ENCODE results near the gene SPIRE2.

Gene SPIRE2

GRCh38 chr16:89829630-89830437, 1.6 kb downstream of the SPIRE2 start:
- TF ChIP-seq, protein P1, sequence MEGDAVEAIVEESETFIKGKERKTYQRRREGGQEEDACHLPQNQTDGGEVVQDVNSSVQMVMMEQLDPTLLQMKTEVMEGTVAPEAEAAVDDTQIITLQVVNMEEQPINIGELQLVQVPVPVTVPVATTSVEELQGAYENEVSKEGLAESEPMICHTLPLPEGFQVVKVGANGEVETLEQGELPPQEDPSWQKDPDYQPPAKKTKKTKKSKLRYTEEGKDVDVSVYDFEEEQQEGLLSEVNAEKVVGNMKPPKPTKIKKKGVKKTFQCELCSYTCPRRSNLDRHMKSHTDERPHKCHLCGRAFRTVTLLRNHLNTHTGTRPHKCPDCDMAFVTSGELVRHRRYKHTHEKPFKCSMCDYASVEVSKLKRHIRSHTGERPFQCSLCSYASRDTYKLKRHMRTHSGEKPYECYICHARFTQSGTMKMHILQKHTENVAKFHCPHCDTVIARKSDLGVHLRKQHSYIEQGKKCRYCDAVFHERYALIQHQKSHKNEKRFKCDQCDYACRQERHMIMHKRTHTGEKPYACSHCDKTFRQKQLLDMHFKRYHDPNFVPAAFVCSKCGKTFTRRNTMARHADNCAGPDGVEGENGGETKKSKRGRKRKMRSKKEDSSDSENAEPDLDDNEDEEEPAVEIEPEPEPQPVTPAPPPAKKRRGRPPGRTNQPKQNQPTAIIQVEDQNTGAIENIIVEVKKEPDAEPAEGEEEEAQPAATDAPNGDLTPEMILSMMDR (IDR thresholded peaks at IDR 0.05) = no peak

DNA sequence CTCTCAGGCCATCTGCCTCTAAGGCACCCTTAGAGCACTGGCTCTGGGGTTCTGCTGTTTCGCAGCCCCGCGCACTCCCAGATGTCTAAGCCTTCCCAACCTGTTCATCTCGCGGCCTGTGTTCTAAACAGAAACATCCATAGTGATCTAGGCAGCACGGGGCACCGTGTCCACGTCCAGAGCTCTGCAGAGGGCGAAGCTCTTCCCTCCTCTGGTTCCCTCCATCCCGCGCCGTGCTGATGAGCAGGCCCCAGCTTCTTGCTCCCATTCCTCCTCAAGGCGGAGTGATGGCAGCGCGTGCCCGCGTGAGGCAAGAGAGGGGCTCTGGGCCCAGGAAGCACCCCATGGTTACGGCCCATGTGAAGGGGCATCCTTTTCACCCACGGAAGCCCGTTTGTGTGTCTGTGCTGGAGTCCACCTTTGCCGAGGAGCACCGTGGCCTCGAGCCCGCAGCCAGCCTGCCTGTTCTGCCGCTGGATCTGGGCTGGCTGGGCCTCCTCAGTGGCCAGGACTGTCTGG, 3.6 kb downstream of the SPIRE2 start:
- TF ChIP-seq, protein P1 (IDR thresholded peaks at IDR 0.05) = no peak

DNA sequence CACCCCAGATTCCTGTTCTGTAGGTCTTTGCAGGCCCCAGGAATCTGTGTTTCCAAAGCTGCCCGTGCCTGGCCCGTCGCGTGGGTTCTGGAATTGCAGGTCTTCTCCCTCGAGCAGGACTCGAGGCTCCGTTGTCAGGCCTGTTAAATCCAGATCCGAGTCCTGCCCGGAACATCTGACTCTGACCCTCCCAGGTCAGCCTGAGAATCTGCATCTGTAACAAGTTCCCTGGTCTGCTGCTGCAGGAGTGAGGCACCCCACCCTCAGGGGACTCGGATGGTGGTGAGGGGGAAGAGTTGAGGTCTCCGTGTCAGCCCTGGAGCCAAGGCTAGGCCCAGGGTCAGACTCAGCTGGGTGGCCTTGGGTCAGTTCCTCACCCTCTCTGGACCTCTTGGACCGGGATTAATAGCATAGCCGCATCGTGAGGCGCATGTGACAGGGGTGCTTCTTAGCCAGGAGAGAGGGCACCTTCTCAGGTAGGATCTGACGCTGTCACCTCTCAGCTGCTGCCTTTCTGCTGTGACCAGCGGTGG, 8.8 kb downstream of the SPIRE2 start:
- TF ChIP-seq, protein P1 (IDR thresholded peaks at IDR 0.05) = no peak

DNA sequence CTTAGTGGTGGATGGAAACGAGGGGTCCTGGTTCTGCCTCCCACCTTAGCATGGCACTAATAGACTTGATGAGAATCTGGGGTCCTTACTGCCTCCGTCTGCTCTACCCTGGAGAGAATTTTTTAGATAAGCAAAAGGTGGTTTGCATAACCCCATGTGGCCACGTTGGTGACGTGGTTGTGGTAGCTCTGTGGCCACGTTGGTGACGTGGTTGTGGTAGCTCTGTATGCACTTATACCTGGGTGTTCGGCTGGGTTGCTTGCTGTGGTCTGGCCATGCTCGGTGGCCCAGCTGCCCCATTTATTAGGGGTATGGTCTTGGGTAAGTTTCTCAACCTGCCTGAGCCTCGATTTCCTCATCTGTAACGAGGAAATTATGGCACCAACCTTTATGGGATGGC, 13.0 kb downstream of the SPIRE2 start:
- TF ChIP-seq, protein P1 (IDR thresholded peaks at IDR 0.05) = no peak

DNA sequence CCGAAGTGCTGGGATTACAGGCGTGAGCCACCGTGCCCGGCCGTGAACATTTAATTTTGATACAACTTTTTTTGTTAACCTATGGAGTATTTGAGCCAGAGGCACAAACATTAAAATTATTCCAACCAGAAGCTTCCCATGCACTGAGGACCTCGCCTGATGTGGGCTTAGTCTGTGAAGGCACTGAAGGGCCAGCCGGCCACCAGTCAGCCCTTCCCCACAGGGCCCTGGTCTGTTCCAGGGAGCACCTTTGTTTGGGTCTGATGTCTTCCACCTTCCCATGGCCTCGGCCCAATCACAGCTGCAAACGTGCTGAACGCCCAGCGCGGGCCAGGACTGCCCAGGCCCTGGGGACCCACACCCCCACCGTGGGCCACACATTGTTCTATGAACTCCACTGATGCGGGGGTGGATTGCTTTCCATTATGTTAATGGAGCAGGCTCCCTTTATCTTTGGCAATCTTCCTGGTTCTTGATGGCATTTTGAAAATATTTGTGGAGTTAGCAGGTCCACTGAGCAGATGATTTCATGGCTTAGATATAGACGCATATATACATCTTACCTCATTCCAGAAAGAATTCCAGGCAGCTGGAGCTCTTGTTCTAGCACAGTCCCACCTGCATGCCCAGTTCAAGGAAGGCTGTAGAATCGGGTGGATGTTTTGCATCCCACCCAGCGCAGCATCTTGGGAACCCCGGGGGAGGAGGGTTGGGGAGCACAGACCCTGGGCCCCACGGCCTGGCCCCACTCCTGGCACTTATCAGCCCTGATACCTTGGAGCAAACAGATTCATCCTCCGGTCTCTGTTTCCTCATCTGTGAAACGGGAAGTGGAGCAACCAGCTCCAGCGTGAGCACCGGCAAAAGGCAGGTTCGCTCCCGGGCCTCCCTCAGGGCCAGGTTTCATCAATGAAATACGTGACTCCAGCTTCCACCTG, 14.5 kb downstream of the SPIRE2 start:
- TF ChIP-seq, protein P1 (IDR thresholded peaks at IDR 0.05) = no peak

- TF ChIP-seq, protein P1 (IDR thresholded peaks at IDR 0.05) = no peak
These were observed 15.4 kb downstream of the SPIRE2 start for GRCh38 chr16:89843409-89844350.

All from LNCAP (cell line).